ENCODE measurements around the gene TMX3. TPM values are rescaled to one million over a fixed set of nuclear protein-coding genes. Genes with fewer than 3 reads are reported as not detected.

The TMX3 gene
- total RNA-seq, 2 experiments from 2014 or later: 35.5 to 41.3 TPM

GRCh38 chr18:68701353-68701752 is 13.6 kb downstream of the TMX3 start:
- Mint-ChIP-seq H3K27ac (no peak overlapping the region), H3K36me3 (ENCODE audit: low read depth) (peaks cover 43% of the 10 kb centered on the region), H3K4me1 (ENCODE audit: low read depth) (peaks cover 32% of the 10 kb centered on the region), H3K27me3 (ENCODE audit: low read depth) (no peaks in the 10 kb centered on the region), H3K4me3 (no peak overlapping the region), H3K9me3 (no peaks in the 10 kb centered on the region)
- intact Hi-C loops (cut with micrococcal nuclease): no loop called here
- no peak for DNase-seq
- CTCF ChIA-PET: no interaction called here

DNA sequence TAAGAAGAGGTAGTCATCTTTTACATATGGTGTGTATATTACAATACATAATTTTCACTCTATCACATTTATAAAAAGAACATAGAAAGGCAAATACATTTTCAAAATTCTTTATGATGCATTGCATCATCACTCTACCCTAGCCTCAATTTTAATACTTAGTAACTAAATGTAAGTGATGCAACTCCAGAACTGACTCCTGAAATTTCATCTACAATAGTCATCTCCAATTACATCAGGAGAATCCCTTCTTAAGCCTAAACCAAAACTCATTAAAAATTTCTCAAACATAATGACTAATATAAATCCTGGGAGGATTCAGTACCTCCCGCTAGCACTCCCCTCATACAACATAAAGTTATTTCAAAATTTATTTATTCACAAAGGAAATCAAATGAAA is 15.9 kb downstream of the TMX3 start:
- intact Hi-C loops (cut with micrococcal nuclease): no loop called here
- no peak for DNase-seq
- no peak overlapping the region for H3K4me3 Mint-ChIP-seq
- H3K9me3 Mint-ChIP-seq: no peaks in the 10 kb centered on the region
- no peak overlapping the region for H3K27ac Mint-ChIP-seq
- CTCF ChIA-PET: no interaction called here
- H3K36me3 Mint-ChIP-seq (ENCODE audit: low read depth): peaks cover 43% of the 10 kb centered on the region
- no peaks in the 10 kb centered on the region for H3K27me3 Mint-ChIP-seq (ENCODE audit: low read depth)
- peaks cover 16% of the 10 kb centered on the region for H3K4me1 Mint-ChIP-seq (ENCODE audit: low read depth)

GRCh38 chr18:68696937-68697336 is 18.0 kb downstream of the TMX3 start:
- Mint-ChIP-seq H3K4me3 (no peak overlapping the region), H3K27me3 (ENCODE audit: low read depth) (no peaks in the 10 kb centered on the region), H3K36me3 (ENCODE audit: low read depth) (peaks cover 36% of the 10 kb centered on the region), H3K27ac (no peak overlapping the region), H3K9me3 (no peaks in the 10 kb centered on the region), H3K4me1 (ENCODE audit: low read depth) (peaks cover 3% of the 10 kb centered on the region)
- DNase-seq: no peak
- CTCF ChIA-PET: no interaction called here
- intact Hi-C loops (cut with micrococcal nuclease): no loop called here

DNA sequence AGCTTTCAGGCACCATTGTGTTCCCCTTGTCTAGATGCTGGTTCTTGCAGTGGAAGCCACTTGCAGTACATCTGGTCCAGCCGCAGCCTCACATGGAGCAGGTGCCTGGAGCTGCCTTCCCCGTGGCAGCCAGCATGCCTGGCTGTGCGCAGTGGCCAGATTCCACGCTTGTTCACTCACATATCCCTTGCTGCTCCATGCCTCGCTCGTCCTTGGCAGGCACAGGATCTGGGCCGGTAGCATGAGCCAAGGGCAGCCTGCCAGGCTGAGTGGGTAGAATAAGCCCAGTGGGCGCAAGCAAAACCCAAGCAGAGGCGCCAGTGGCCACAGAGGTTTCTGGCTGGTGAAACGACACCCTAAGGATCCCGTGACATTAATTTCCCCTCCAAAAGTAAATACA is 20.6 kb downstream of the TMX3 start:
- H3K9me3 Mint-ChIP-seq: no peaks in the 10 kb centered on the region
- no peaks in the 10 kb centered on the region for H3K27me3 Mint-ChIP-seq (ENCODE audit: low read depth)
- no peaks in the 10 kb centered on the region for H3K4me1 Mint-ChIP-seq (ENCODE audit: low read depth)
- DNase-seq: no peak
- intact Hi-C loops (cut with micrococcal nuclease): no loop called here
- peaks cover 32% of the 10 kb centered on the region for H3K36me3 Mint-ChIP-seq (ENCODE audit: low read depth)
- no peak overlapping the region for H3K27ac Mint-ChIP-seq
- no peak overlapping the region for H3K4me3 Mint-ChIP-seq
- CTCF ChIA-PET: no interaction called here

DNA sequence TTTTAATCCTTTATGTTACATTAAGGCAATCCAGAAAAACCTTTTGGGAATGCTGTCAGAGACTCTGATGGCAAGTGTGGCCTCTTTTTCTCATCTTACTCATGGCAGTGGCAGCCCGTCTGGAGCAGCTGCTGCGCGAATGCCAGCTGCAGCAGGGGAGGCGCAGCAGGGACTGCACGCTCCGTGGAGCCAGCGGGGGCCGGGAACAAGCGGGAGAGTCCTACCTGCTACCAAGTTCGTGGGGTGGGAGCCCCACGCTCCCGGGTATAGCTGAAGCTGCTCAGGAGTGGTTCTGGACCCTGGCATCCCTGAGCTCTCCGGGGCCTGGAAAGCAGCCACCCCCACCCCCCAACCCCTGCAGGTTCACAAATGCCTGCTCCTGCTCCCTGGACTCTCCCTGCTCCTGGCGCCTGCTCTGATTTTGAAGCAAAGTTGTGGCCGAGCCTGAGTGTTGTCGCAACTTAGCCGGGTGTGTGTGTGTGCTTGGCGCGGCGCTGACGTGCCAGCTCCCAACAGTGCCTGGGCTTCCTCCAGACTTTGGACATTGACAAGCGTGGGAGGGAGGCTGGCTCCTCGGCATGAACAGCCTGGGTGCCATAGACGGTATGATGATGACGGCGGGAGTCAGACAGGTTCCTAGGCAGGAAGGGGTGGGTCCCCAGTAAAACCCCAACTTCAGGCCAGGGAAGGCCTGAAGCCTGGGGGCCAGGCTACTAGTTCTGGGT is 21.7 kb downstream of the TMX3 start:
- Mint-ChIP-seq H3K4me1 (ENCODE audit: low read depth) (no peaks in the 10 kb centered on the region), H3K9me3 (no peaks in the 10 kb centered on the region), H3K4me3 (no peak overlapping the region), H3K27me3 (ENCODE audit: low read depth) (no peaks in the 10 kb centered on the region), H3K36me3 (ENCODE audit: low read depth) (peaks cover 31% of the 10 kb centered on the region), H3K27ac (no peak overlapping the region)
- DNase-seq: no peak
- CTCF ChIA-PET: no interaction called here
- intact Hi-C loops (cut with micrococcal nuclease): no loop called here

DNA sequence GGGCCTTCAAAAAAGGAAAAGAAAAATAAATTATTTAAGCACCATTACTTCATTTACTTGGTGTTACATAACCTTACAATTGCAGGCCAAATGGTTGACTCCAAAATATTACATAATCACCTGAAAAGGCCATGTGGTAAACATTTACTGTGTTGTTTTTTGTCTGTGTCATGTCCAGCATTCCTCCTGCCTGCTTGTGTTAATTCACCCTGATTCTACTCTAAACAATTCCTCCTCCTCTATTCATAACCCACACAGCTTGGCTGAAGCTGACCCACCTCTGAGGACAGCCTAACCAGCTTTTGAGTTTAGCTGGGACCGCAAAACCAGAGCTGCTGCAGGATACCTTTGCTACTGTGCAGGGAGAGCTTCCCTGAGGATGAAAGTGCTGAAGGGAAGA is 35.4 kb downstream of the TMX3 start:
- H3K27me3 Mint-ChIP-seq (ENCODE audit: low read depth): no peaks in the 10 kb centered on the region
- H3K27ac Mint-ChIP-seq: no peak overlapping the region
- H3K9me3 Mint-ChIP-seq: no peaks in the 10 kb centered on the region
- intact Hi-C loops (cut with micrococcal nuclease): no loop called here
- no peak overlapping the region for H3K4me3 Mint-ChIP-seq
- DNase-seq: no peak
- H3K36me3 Mint-ChIP-seq (ENCODE audit: low read depth): peaks cover 36% of the 10 kb centered on the region
- CTCF ChIA-PET: no interaction called here
- H3K4me1 Mint-ChIP-seq (ENCODE audit: low read depth): no peaks in the 10 kb centered on the region

GRCh38 chr18:68676913-68677312 is 38.0 kb downstream of the TMX3 start:
- Mint-ChIP-seq H3K9me3 (no peaks in the 10 kb centered on the region), H3K27ac (peak overlapping the region; percentile 7), H3K27me3 (ENCODE audit: low read depth) (no peaks in the 10 kb centered on the region), H3K4me3 (no peak overlapping the region), H3K4me1 (ENCODE audit: low read depth) (no peaks in the 10 kb centered on the region), H3K36me3 (ENCODE audit: low read depth) (peaks cover 36% of the 10 kb centered on the region)
- CTCF ChIA-PET: interaction anchor here (0.5 kb wide), 1 partner anchor 193 kb away, joined by 3 read pairs; no protein-coding TSS in a partner anchor
- no peak for DNase-seq
- intact Hi-C loops (cut with micrococcal nuclease): no loop called here

DNA sequence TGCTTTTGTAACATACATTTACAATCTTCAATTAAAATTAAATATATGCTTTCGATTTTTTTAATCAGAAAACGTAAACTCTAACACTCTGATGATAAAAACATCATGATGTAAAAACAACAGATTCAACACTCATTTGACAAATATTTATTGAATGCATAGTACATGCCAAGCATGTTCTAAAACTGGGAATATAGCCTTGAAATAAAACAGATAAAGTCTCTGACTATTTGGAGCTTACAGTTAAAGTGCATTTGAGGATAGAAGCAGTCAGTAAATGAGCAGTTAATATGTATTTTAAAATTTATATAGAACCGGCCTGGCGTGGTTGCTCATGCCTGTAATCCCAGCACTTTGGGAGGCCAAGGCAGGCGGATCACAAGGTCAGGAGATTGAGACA is 47.8 kb downstream of the TMX3 start:
- Mint-ChIP-seq H3K27ac (no peak overlapping the region), H3K9me3 (no peaks in the 10 kb centered on the region), H3K36me3 (ENCODE audit: low read depth) (peaks cover 4% of the 10 kb centered on the region), H3K4me3 (no peak overlapping the region), H3K4me1 (ENCODE audit: low read depth) (no peaks in the 10 kb centered on the region), H3K27me3 (ENCODE audit: low read depth) (no peaks in the 10 kb centered on the region)
- CTCF ChIA-PET: no interaction called here
- intact Hi-C loops (cut with micrococcal nuclease): no loop called here
- no peak for DNase-seq

DNA sequence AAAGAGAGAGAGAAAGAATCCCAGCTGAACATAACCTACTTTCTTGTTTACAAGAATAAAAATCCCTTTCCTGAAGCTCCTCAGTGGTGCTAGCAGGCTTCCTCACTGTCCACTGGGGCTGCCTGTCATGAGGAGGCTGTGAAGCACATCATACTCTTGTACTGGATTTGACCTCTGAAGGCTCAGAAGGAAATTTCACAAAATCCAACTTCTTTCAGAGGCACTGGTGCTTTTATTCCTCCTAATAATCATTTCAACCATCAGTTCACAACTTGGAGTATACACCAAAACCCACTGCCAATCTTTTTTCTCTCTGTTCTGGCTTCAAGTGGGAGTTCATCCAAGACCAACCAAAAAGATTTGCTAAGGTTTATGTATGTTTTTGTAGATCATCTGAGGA is 48.5 kb downstream of the TMX3 start:
- no peak overlapping the region for H3K27ac Mint-ChIP-seq
- no peak for DNase-seq
- no peaks in the 10 kb centered on the region for H3K27me3 Mint-ChIP-seq (ENCODE audit: low read depth)
- CTCF ChIA-PET: interaction anchor here (1.1 kb wide), 1 partner anchor 10 kb away, joined by 3 read pairs; no protein-coding TSS in a partner anchor
- intact Hi-C loops (cut with micrococcal nuclease): no loop called here
- H3K4me3 Mint-ChIP-seq: no peak overlapping the region
- no peaks in the 10 kb centered on the region for H3K9me3 Mint-ChIP-seq
- H3K36me3 Mint-ChIP-seq (ENCODE audit: low read depth): peaks cover 4% of the 10 kb centered on the region
- no peaks in the 10 kb centered on the region for H3K4me1 Mint-ChIP-seq (ENCODE audit: low read depth)

GRCh38 chr18:68665628-68666027 is 49.3 kb downstream of the TMX3 start:
- H3K27ac Mint-ChIP-seq: no peak overlapping the region
- H3K36me3 Mint-ChIP-seq (ENCODE audit: low read depth): peaks cover 4% of the 10 kb centered on the region
- no peaks in the 10 kb centered on the region for H3K27me3 Mint-ChIP-seq (ENCODE audit: low read depth)
- H3K4me1 Mint-ChIP-seq (ENCODE audit: low read depth): no peaks in the 10 kb centered on the region
- no peak for DNase-seq
- H3K9me3 Mint-ChIP-seq: no peaks in the 10 kb centered on the region
- CTCF ChIA-PET: interaction anchor here (1.1 kb wide), 1 partner anchor 10 kb away, joined by 3 read pairs; no protein-coding TSS in a partner anchor
- no peak overlapping the region for H3K4me3 Mint-ChIP-seq
- intact Hi-C loops (cut with micrococcal nuclease): no loop called here

GRCh38 chr18:68662754-68663153 is 52.2 kb downstream of the TMX3 start:
- Mint-ChIP-seq H3K27me3 (ENCODE audit: low read depth) (no peaks in the 10 kb centered on the region), H3K9me3 (no peaks in the 10 kb centered on the region), H3K27ac (no peak overlapping the region), H3K4me3 (no peak overlapping the region), H3K4me1 (ENCODE audit: low read depth) (no peaks in the 10 kb centered on the region), H3K36me3 (ENCODE audit: low read depth) (no peaks in the 10 kb centered on the region)
- intact Hi-C loops (cut with micrococcal nuclease): no loop called here
- CTCF ChIA-PET: no interaction called here
- DNase-seq: no peak

- no peak overlapping the region for H3K4me3 Mint-ChIP-seq
- H3K27ac Mint-ChIP-seq: no peak overlapping the region
- no peak for DNase-seq
- CTCF ChIA-PET: interaction anchor here (0.5 to 1.7 kb wide), 12 partner anchors 9 to 1772 kb away, joined by 3 to 4 read pairs (median 3); no protein-coding TSS in a partner anchor
- H3K9me3 Mint-ChIP-seq: no peaks in the 10 kb centered on the region
- intact Hi-C loops (cut with micrococcal nuclease): loop anchor here (1.0 kb wide), 3 partner anchors 75 to 1443 kb away; partner anchors contain the start of gene DSEL
- no peaks in the 10 kb centered on the region for H3K27me3 Mint-ChIP-seq (ENCODE audit: low read depth)
- H3K36me3 Mint-ChIP-seq (ENCODE audit: low read depth): no peaks in the 10 kb centered on the region
- no peaks in the 10 kb centered on the region for H3K4me1 Mint-ChIP-seq (ENCODE audit: low read depth)
These were observed 54.3 kb downstream of the TMX3 start for GRCh38 chr18:68660354-68661183.

- no peak for DNase-seq
- intact Hi-C loops (cut with micrococcal nuclease): no loop called here
- H3K4me3 Mint-ChIP-seq: no peak overlapping the region
- no peaks in the 10 kb centered on the region for H3K4me1 Mint-ChIP-seq (ENCODE audit: low read depth)
- H3K27me3 Mint-ChIP-seq (ENCODE audit: low read depth): peaks cover 17% of the 10 kb centered on the region
- H3K36me3 Mint-ChIP-seq (ENCODE audit: low read depth): no peaks in the 10 kb centered on the region
- no peak overlapping the region for H3K27ac Mint-ChIP-seq
- CTCF ChIA-PET: interaction anchor here (1.2 kb wide), 1 partner anchor 10 kb away, joined by 4 read pairs; no protein-coding TSS in a partner anchor
- no peaks in the 10 kb centered on the region for H3K9me3 Mint-ChIP-seq
These were observed 66.7 kb downstream of the TMX3 start for GRCh38 chr18:68648191-68648590.

Data from activated naive CD4-positive, alpha-beta T cell treated with anti-CD3 and anti-CD28 coated beads for 36 hours (primary cell).